Heart left ventricle (tissue), 13 donors: ENCODE measurements around the gene SMC5.

Experiments
- POLR2A ChIP-seq, 2 donors: fragments of 450-650 bp; IDR thresholded peaks; one replicate each; pipeline ENCODE4 v1.6.1; 2017; ENCODE audit warnings: antibody characterized with exemption in 2 of 2, mild to moderate bottlenecking in 2 of 2, moderate library complexity in 2 of 2
- TF ChIP-seq, protein P1 (sequence below), 12 donors: fragments of 200-600 bp; sonication (generic) in 4 of 12; IDR thresholded peaks; one replicate each; pipeline versions ENCODE4 v1.5.0 to v1.8.0; 2018 to 2022; ENCODE audit warnings: antibody characterized with exemption in 12 of 12, mild to moderate bottlenecking in 5 of 12
- donor health status: ischemic (EF 13 %, LVEDD 7.1; RV severe dilation, severe dysfunction).
- donor health status: DM: no; HTN: yes; CAD: no.
- donor health status: DM: no; HTN: no; CAD: no.
- donor health status: ischemic (EF 25% LVEDD 6.9; RV normal size, moderate dysfunction).
- donor health status: ischemic (EF 25% LVEDD 5.7; RV mildly dilated, moderate dysfunction).
- donor health status: ischemic (EF 35%, LVEDD 5.7; RV mildly dilated, moderate dysfunction).
- donor health status: nonischemic (EF 11% LVEDD 7.7; RV severe dilation, severe dysfunction).
- donor health status: DM: yes; HTN: yes; CAD: no.
- donor health status: PGD.
- donor health status: ischemic (EF 29% LVEDD 5.4; RV normal size, mild dysfunction).
- donor health status: nonischemic (EF 23%, LVEDD 6.1; RV moderate dilation, normal function).

DNA sequence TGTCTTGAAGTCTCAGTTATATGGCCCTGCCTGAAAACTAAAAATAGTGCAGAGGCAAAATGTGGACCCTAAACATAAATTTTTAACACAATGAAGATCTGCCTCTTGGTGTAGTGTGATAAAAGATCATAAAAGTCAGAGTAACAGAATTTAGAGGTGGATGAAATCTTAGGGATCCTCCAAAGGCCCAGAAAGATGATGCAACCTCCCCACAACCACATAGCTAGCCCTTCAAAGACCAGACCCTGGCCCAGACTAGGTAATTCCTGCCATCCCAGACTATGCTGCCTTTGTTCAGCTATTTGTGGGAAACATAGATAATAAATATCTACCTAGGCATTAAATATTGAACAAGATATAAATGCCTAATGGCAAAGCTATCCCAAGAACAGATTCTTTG lies 140.4 kb downstream of the SMC5 start:
- TF ChIP-seq, protein P1, sequence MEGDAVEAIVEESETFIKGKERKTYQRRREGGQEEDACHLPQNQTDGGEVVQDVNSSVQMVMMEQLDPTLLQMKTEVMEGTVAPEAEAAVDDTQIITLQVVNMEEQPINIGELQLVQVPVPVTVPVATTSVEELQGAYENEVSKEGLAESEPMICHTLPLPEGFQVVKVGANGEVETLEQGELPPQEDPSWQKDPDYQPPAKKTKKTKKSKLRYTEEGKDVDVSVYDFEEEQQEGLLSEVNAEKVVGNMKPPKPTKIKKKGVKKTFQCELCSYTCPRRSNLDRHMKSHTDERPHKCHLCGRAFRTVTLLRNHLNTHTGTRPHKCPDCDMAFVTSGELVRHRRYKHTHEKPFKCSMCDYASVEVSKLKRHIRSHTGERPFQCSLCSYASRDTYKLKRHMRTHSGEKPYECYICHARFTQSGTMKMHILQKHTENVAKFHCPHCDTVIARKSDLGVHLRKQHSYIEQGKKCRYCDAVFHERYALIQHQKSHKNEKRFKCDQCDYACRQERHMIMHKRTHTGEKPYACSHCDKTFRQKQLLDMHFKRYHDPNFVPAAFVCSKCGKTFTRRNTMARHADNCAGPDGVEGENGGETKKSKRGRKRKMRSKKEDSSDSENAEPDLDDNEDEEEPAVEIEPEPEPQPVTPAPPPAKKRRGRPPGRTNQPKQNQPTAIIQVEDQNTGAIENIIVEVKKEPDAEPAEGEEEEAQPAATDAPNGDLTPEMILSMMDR (IDR thresholded peaks at IDR 0.05), result no peak
- TF ChIP-seq POLR2A (IDR thresholded peaks at IDR 0.05), result no peak
